Endodermal cell (in vitro differentiated cells): Measurements from ENCODE around the gene TNFRSF1B. TPM values are rescaled to one million over a fixed set of nuclear protein-coding genes. Genes with fewer than 3 reads are reported as not detected.

Experiments used
- DNase-seq: peaks from one replicate; pipeline ENCODE4 v3.0.0-alpha.2; 2017
- H3K27ac ChIP-seq: 2 replicates; pipeline ENCODE4 v1.5.1; 2013; ENCODE audit warnings: mild to moderate bottlenecking, low read depth, low read length, moderate library complexity
- H3K27me3 ChIP-seq: 2 replicates; pipeline ENCODE4 v1.6.1; 2013; ENCODE audit warnings: mild to moderate bottlenecking, low read length, moderate library complexity; ENCODE audit not compliant: insufficient read depth, control insufficient read depth, poor library complexity, severe bottlenecking
- H3K36me3 ChIP-seq: 2 replicates; pipeline ENCODE4 v1.7.0; 2013; ENCODE audit warnings: mild to moderate bottlenecking, low read length, moderate library complexity; ENCODE audit not compliant: control insufficient read depth, insufficient read depth
- H3K4me1 ChIP-seq: one replicate; pipeline ENCODE4 v1.7.0; 2013; ENCODE audit warnings: low read length; ENCODE audit not compliant: control insufficient read depth, insufficient read depth
- H3K4me3 ChIP-seq: 2 replicates; pipeline ENCODE4 v1.5.1; 2013; ENCODE audit warnings: mild to moderate bottlenecking, low read length, moderate library complexity
- H3K9ac ChIP-seq: 2 replicates; pipeline ENCODE4 v1.6.1; 2013; ENCODE audit warnings: mild to moderate bottlenecking, low read length, moderate library complexity; ENCODE audit not compliant: poor library complexity, severe bottlenecking; ENCODE audit errors: extremely low read depth
- H3K9me3 ChIP-seq: 2 replicates; pipeline ENCODE4 v1.6.1; 2013; ENCODE audit warnings: mild to moderate bottlenecking, low read length, moderate library complexity; ENCODE audit not compliant: control insufficient read depth
- H3K27ac Mint-ChIP-seq: 2 replicates; pipeline ENCODE4 v1.8.0; 2020; ENCODE audit warnings: mixed read lengths
- H3K27me3 Mint-ChIP-seq: 2 replicates; pipeline ENCODE4 v1.8.0; 2021; ENCODE audit warnings: mild to moderate bottlenecking, mixed read lengths; ENCODE audit not compliant: insufficient read depth
- H3K36me3 Mint-ChIP-seq: 2 replicates; pipeline ENCODE4 v1.8.0; 2020; ENCODE audit warnings: low read depth, mixed read lengths
- H3K4me1 Mint-ChIP-seq: 2 replicates; pipeline ENCODE4 v1.8.0; 2020; ENCODE audit warnings: mixed read lengths
- H3K4me3 Mint-ChIP-seq: 2 replicates; pipeline ENCODE4 v1.8.0; 2020; ENCODE audit warnings: mild to moderate bottlenecking, moderate library complexity, mixed read lengths
- H3K9me3 Mint-ChIP-seq: 2 replicates; pipeline ENCODE4 v1.8.0; 2020; ENCODE audit warnings: mild to moderate bottlenecking, mixed read lengths
- WGBS, 2 experiments: methylation state at CpG; one replicate each; pipeline versions ENCODE4 v1.1.5 to v1.1.7; 2013; ENCODE audit warnings: missing lambda C conversion rate in 2 of 2, mixed read lengths in 1 of 2; ENCODE audit not compliant: insufficient coverage in 1 of 2, insufficient read length in 1 of 2; 5-methylcytosine and 5-hydroxymethylcytosine counted together
- total RNA-seq, 2 donors: library from RNA; stranded (reverse); fragmentation: NEBNext Ultra II Directional in 1 of 2; extraction: Animal tissue kit (Norgen Biotek cat#: 25700) in 1 of 2; gene quantifications; 2 replicates in 1 of 2; 3 replicates in 1 of 2; pipeline ENCODE4 v1.2.1, GENCODE V29; 2021
- TF ChIP-seq, protein P1 (sequence below): fragments of 200-600 bp; sonication (generic); conservative IDR thresholded peaks from 2 replicates; pipeline ENCODE4 v1.5.0; 2021; ENCODE audit warnings: antibody characterized with exemption, mild to moderate bottlenecking

TNFRSF1B gene
- total RNA-seq, 2 donors from 2014 or later: 0.24 to 0.40 TPM

- TF ChIP-seq, protein P1, sequence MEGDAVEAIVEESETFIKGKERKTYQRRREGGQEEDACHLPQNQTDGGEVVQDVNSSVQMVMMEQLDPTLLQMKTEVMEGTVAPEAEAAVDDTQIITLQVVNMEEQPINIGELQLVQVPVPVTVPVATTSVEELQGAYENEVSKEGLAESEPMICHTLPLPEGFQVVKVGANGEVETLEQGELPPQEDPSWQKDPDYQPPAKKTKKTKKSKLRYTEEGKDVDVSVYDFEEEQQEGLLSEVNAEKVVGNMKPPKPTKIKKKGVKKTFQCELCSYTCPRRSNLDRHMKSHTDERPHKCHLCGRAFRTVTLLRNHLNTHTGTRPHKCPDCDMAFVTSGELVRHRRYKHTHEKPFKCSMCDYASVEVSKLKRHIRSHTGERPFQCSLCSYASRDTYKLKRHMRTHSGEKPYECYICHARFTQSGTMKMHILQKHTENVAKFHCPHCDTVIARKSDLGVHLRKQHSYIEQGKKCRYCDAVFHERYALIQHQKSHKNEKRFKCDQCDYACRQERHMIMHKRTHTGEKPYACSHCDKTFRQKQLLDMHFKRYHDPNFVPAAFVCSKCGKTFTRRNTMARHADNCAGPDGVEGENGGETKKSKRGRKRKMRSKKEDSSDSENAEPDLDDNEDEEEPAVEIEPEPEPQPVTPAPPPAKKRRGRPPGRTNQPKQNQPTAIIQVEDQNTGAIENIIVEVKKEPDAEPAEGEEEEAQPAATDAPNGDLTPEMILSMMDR: no peak
- peaks cover 50% of the 10 kb centered on the region for H3K36me3 ChIP-seq
- H3K4me3 ChIP-seq: no peak overlapping the region
- Mint-ChIP-seq H3K36me3 (peaks cover 42% of the 10 kb centered on the region), H3K9me3 (no peaks in the 10 kb centered on the region), H3K27ac (no peak overlapping the region), H3K4me3 (no peak overlapping the region), H3K4me1 (peaks cover 4% of the 10 kb centered on the region), H3K27me3 (no peaks in the 10 kb centered on the region)
- no peak for DNase-seq
- no peaks in the 10 kb centered on the region for H3K9me3 ChIP-seq
- H3K27ac ChIP-seq: no peak overlapping the region
- H3K27me3 ChIP-seq: no peaks in the 10 kb centered on the region
- H3K9ac ChIP-seq: no peak overlapping the region
- H3K4me1 ChIP-seq: no peaks in the 10 kb centered on the region
- WGBS, 2 experiments: 95 to 100% methylated on average over 4 to 5 of the region's 5 CpGs
These were observed 77.8 kb downstream of the TNFRSF1B start for GRCh38 chr1:12244585-12244984.

GRCh38 chr1:12245116-12245515 is 78.3 kb downstream of the TNFRSF1B start:
- Histone ChIP-seq H3K36me3 (peaks cover 55% of the 10 kb centered on the region), H3K4me3 (no peak overlapping the region), H3K27me3 (no peaks in the 10 kb centered on the region), H3K4me1 (no peaks in the 10 kb centered on the region), H3K27ac (no peak overlapping the region), H3K9me3 (no peaks in the 10 kb centered on the region), H3K9ac (no peak overlapping the region)
- TF ChIP-seq, protein P1: no peak
- Mint-ChIP-seq H3K4me3 (no peak overlapping the region), H3K9me3 (no peaks in the 10 kb centered on the region), H3K27me3 (no peaks in the 10 kb centered on the region), H3K4me1 (peaks cover 4% of the 10 kb centered on the region), H3K27ac (no peak overlapping the region), H3K36me3 (peaks cover 47% of the 10 kb centered on the region)
- DNase-seq: no peak
- WGBS, 2 experiments: 88 to 100% methylated on average over 2 of the region's 3 CpGs

- H3K4me1 Mint-ChIP-seq: peaks cover 4% of the 10 kb centered on the region
- no peaks in the 10 kb centered on the region for H3K9me3 ChIP-seq
- no peak overlapping the region for H3K4me3 Mint-ChIP-seq
- peaks cover 51% of the 10 kb centered on the region for H3K36me3 Mint-ChIP-seq
- H3K9me3 Mint-ChIP-seq: no peaks in the 10 kb centered on the region
- DNase-seq: no peak
- H3K9ac ChIP-seq: no peak overlapping the region
- H3K4me1 ChIP-seq: no peaks in the 10 kb centered on the region
- no peak overlapping the region for H3K27ac ChIP-seq
- no peak overlapping the region for H3K4me3 ChIP-seq
- peaks cover 60% of the 10 kb centered on the region for H3K36me3 ChIP-seq
- TF ChIP-seq, protein P1: no peak
- no peaks in the 10 kb centered on the region for H3K27me3 ChIP-seq
- H3K27me3 Mint-ChIP-seq: no peaks in the 10 kb centered on the region
- H3K27ac Mint-ChIP-seq: no peak overlapping the region
These were observed 78.9 kb downstream of the TNFRSF1B start for GRCh38 chr1:12245733-12246132.
